SK-N-SH treated with all-trans-retinoic acid at 6 μM for 48 hours (cell line): ENCODE data around the gene HTT.

ENCODE experiments used
- ATAC-seq: fragments of 200-7000 bp; cut with Tn5 transposase; 3 replicates; pipeline ENCODE4 v1.9.1; 2020; ENCODE audit warnings: mild to moderate bottlenecking, moderate library complexity
- ARNTL ChIP-seq: fragments of 450-650 bp; formaldehyde crosslinking; IDR thresholded peaks from 2 replicates; pipeline ENCODE4 v1.5.0; 2020; ENCODE audit warnings: low read depth, mild to moderate bottlenecking, moderate library complexity, borderline replicate concordance
- BACH2 ChIP-seq: fragments of 250-450 bp; sonication (Bioruptor Pico); IDR thresholded peaks from 2 replicates; pipeline ENCODE4 v1.9.0; 2021; ENCODE audit warnings: mild to moderate bottlenecking, borderline replicate concordance
- CREB5 ChIP-seq: fragments of 250-450 bp; sonication (Bioruptor Pico); IDR thresholded peaks from 2 replicates; pipeline ENCODE4 v1.5.1; 2020; ENCODE audit warnings: low read depth, mild to moderate bottlenecking, moderate library complexity
- CSDC2 ChIP-seq: fragments of 250-450 bp; sonication (Bioruptor Pico); IDR thresholded peaks from 2 replicates; pipeline ENCODE4 v1.5.0; 2020; ENCODE audit warnings: mild to moderate bottlenecking, moderate library complexity
- CSRNP3 ChIP-seq: fragments of 250-450 bp; sonication (Bioruptor Pico); IDR thresholded peaks from 2 replicates; pipeline ENCODE4 v1.5.1; 2021; ENCODE audit warnings: mild to moderate bottlenecking, moderate library complexity
- ESRRG ChIP-seq: fragments of 250-450 bp; sonication (Bioruptor Pico); IDR thresholded peaks from 2 replicates; pipeline ENCODE4 v1.6.1; 2021; ENCODE audit warnings: mild to moderate bottlenecking
- GLIS3 ChIP-seq: fragments of 250-450 bp; sonication (Bioruptor Pico); IDR thresholded peaks from 2 replicates; pipeline ENCODE4 v1.5.0; 2020; ENCODE audit warnings: mild to moderate bottlenecking, moderate library complexity
- OSR1 ChIP-seq: fragments of 250-450 bp; sonication (Bioruptor Pico); IDR thresholded peaks from 2 replicates; pipeline ENCODE4 v1.8.0; 2022; ENCODE audit warnings: moderate library complexity, mild to moderate bottlenecking, inconsistent platforms
- PATZ1 ChIP-seq: fragments of 250-450 bp; sonication (Bioruptor Pico); IDR thresholded peaks from 2 replicates; pipeline ENCODE4 v1.8.0; 2020; ENCODE audit warnings: mild to moderate bottlenecking, moderate library complexity, borderline replicate concordance
- POU6F1 ChIP-seq: fragments of 250-450 bp; sonication (Bioruptor Pico); IDR thresholded peaks from 2 replicates; pipeline ENCODE4 v1.8.0; 2021; ENCODE audit warnings: low read depth, mild to moderate bottlenecking, moderate library complexity, borderline replicate concordance
- RARB ChIP-seq: fragments of 250-450 bp; sonication (Bioruptor Pico); IDR thresholded peaks from 2 replicates; pipeline ENCODE4 v1.8.0; 2021; ENCODE audit warnings: mild to moderate bottlenecking, moderate library complexity
- SNAI2 ChIP-seq: fragments of 250-450 bp; sonication (Bioruptor Pico); IDR thresholded peaks from 2 replicates; pipeline ENCODE4 v1.5.0; 2020; ENCODE audit warnings: mild to moderate bottlenecking, moderate library complexity
- TCF4 ChIP-seq: fragments of 250-450 bp; sonication (Bioruptor Pico); IDR thresholded peaks from 2 replicates; pipeline ENCODE4 v1.8.0; 2021; ENCODE audit warnings: mild to moderate bottlenecking, moderate library complexity, borderline replicate concordance
- TOX ChIP-seq: fragments of 250-450 bp; sonication (Bioruptor Pico); IDR thresholded peaks from 2 replicates; pipeline ENCODE4 v1.8.0; 2021; ENCODE audit warnings: mild to moderate bottlenecking, moderate library complexity, borderline replicate concordance
- ZC3H10 ChIP-seq: fragments of 250-450 bp; sonication (Bioruptor Pico); IDR thresholded peaks from 2 replicates; pipeline ENCODE4 v1.5.1; 2021; ENCODE audit warnings: mild to moderate bottlenecking, moderate library complexity
- ZFP30 ChIP-seq: fragments of 450-650 bp; formaldehyde crosslinking; IDR thresholded peaks from 2 replicates; pipeline ENCODE4 v1.5.0; 2022; ENCODE audit warnings: mild to moderate bottlenecking, moderate library complexity
- ZNF565 ChIP-seq: fragments of 450-650 bp; formaldehyde crosslinking; conservative IDR thresholded peaks from 2 replicates; pipeline ENCODE4 v1.5.0; 2020; ENCODE audit warnings: low read depth, mild to moderate bottlenecking, moderate library complexity
- ZNF70 ChIP-seq: fragments of 450-650 bp; formaldehyde crosslinking; IDR thresholded peaks from 2 replicates; pipeline ENCODE4 v1.5.0; 2020; ENCODE audit warnings: mild to moderate bottlenecking, moderate library complexity
- ZNF8 ChIP-seq: fragments of 450-650 bp; formaldehyde crosslinking; IDR thresholded peaks from 2 replicates; pipeline ENCODE4 v1.5.0; 2020; ENCODE audit warnings: mild to moderate bottlenecking, moderate library complexity

The HTT gene

GRCh38 chr4:3111461-3111860, 37.0 kb downstream of the HTT start (continued):
- TF ChIP-seq CSRNP3 (CRISPR knock-in tag) (no peak), POU6F1 (CRISPR knock-in tag) (no peak), ARNTL (no peak)

GRCh38 chr4:3112201-3112600, 37.7 kb downstream of the HTT start:
- no peak for TF ChIP-seq CSRNP3 (CRISPR knock-in tag)
- no peak for TF ChIP-seq ZNF565
- TF ChIP-seq SNAI2 (CRISPR knock-in tag) = no peak
- TF ChIP-seq CREB5 = no peak
- TF ChIP-seq ESRRG (CRISPR knock-in tag) = no peak
- no peak for TF ChIP-seq ARNTL
- TF ChIP-seq POU6F1 (CRISPR knock-in tag) = no peak
- no peak for TF ChIP-seq ZNF70 (CRISPR knock-in tag)
- ATAC-seq = no peak

- TF ChIP-seq ZC3H10 (CRISPR knock-in tag) = no peak
- no peak for TF ChIP-seq SNAI2 (CRISPR knock-in tag)
- no peak for TF ChIP-seq ZNF8
- no peak for TF ChIP-seq TOX (CRISPR knock-in tag)
- no peak for TF ChIP-seq ZNF70 (CRISPR knock-in tag)
- no peak for TF ChIP-seq ARNTL
- TF ChIP-seq OSR1 = no peak
- TF ChIP-seq CSRNP3 (CRISPR knock-in tag) = no peak
- no peak for TF ChIP-seq BACH2
- TF ChIP-seq RARB (CRISPR knock-in tag) = no peak
- TF ChIP-seq GLIS3 (CRISPR knock-in tag) = no peak
- TF ChIP-seq CSDC2 (CRISPR knock-in tag) = no peak
- no peak for TF ChIP-seq ZNF565
- no peak; the same call in 1 of the 3 replicates for ATAC-seq
Observed at GRCh38 chr4:3112609-3113469, 38.4 kb downstream of the HTT start.

GRCh38 chr4:3114377-3114776, 39.9 kb downstream of the HTT start:
- ATAC-seq = no peak
- TF ChIP-seq ZC3H10 (CRISPR knock-in tag) = no peak
- TF ChIP-seq PATZ1 (CRISPR knock-in tag) = no peak
- TF ChIP-seq POU6F1 (CRISPR knock-in tag) = no peak
- TF ChIP-seq CSRNP3 (CRISPR knock-in tag) = no peak
- TF ChIP-seq ZFP30 (CRISPR knock-in tag) = no peak
- no peak for TF ChIP-seq RARB (CRISPR knock-in tag)
- TF ChIP-seq BACH2 = no peak
- TF ChIP-seq TCF4 (CRISPR knock-in tag) = no peak
